Activated T-cell treated with anti-CD3 and anti-CD28 coated beads for 24 hours (primary cell): Measurements from ENCODE around the gene MTMR3.

Experiments used
- DNase-seq: peaks from one replicate; pipeline ENCODE4 v3.0.0-alpha.2; 2020; ENCODE audit warnings: low read depth

The MTMR3 gene

GRCh38 chr22:29916007-29916544, 33.1 kb downstream of the MTMR3 start:
- DNase-seq = no peak

- DNase-seq = no peak
Observed at GRCh38 chr22:29917052-29917902, 34.3 kb downstream of the MTMR3 start.

GRCh38 chr22:29925402-29925801, 42.4 kb downstream of the MTMR3 start:
- no peak for DNase-seq

- DNase-seq = no peak
Observed at GRCh38 chr22:29926057-29926456, 43.1 kb downstream of the MTMR3 start.

- DNase-seq = no peak
Observed at GRCh38 chr22:29932136-29932535, 49.2 kb downstream of the MTMR3 start.

- DNase-seq = no peak
Observed at GRCh38 chr22:29933619-29934018, 50.6 kb downstream of the MTMR3 start.

- DNase-seq = no peak
Observed at GRCh38 chr22:29934596-29934995, 51.6 kb downstream of the MTMR3 start.

- no peak for DNase-seq
Observed at GRCh38 chr22:29936186-29936585, 53.2 kb downstream of the MTMR3 start.

- DNase-seq = no peak
Observed at GRCh38 chr22:29937940-29938693, 55.1 kb downstream of the MTMR3 start.

- DNase-seq = no peak
Observed at GRCh38 chr22:29940526-29940925, 57.6 kb downstream of the MTMR3 start.

GRCh38 chr22:29944339-29944738, 61.4 kb downstream of the MTMR3 start:
- DNase-seq = no peak

- DNase-seq = no peak
Observed at GRCh38 chr22:29945435-29945834, 62.5 kb downstream of the MTMR3 start.

- no peak for DNase-seq
Observed at GRCh38 chr22:29946220-29946619, 63.2 kb downstream of the MTMR3 start.

- DNase-seq = no peak
Observed at GRCh38 chr22:29947410-29948384, 64.7 kb downstream of the MTMR3 start.

- no peak for DNase-seq
Observed at GRCh38 chr22:29948385-29948769, 65.4 kb downstream of the MTMR3 start.

GRCh38 chr22:29949872-29950271, 66.9 kb downstream of the MTMR3 start:
- DNase-seq = no peak

GRCh38 chr22:29951791-29952413, 68.9 kb downstream of the MTMR3 start:
- DNase-seq = no peak

GRCh38 chr22:29954203-29954855, 71.4 kb downstream of the MTMR3 start:
- no peak for DNase-seq

GRCh38 chr22:29956680-29957079, 73.7 kb downstream of the MTMR3 start:
- no peak for DNase-seq

- DNase-seq = no peak
Observed at GRCh38 chr22:29958170-29958569, 75.2 kb downstream of the MTMR3 start.

- no peak for DNase-seq
Observed at GRCh38 chr22:29964776-29965175, 81.8 kb downstream of the MTMR3 start.
